Measurements from ENCODE around the gene OCIAD2.
"Not testable (repeated sequence)": the region's sequence is repeated elsewhere in the genome, so short reads cannot be mapped to it uniquely, and the experiment has no call there.

OCIAD2 gene

GRCh38 chr4:48931459-48931858 is 24.9 kb upstream of the OCIAD2 start:
- Histone ChIP-seq H3K27ac (replicated peaks) (no peak overlapping the region), H3K4me3 (replicated peaks; ENCODE audit: insufficient read depth, low read length) (no peak overlapping the region), H3K27me3 (ENCODE audit: insufficient read depth, poor library complexity, severe bottlenecking) (no peaks in the 10 kb centered on the region)
- DNase-seq (ENCODE audit: low read depth in 1 of 2, low spot score in 1 of 2): no peak
- TF ChIP-seq CTCF (IDR thresholded peaks at IDR 0.05; ENCODE audit: insufficient read depth, low read length) (no peak), SPI1 (IDR thresholded peaks at IDR 0.05; ENCODE audit: borderline replicate concordance, low read depth) (no peak), REST (IDR thresholded peaks at IDR 0.05; ENCODE audit: insufficient replicate concordance, low read depth) (no peak), GABPA (IDR thresholded peaks at IDR 0.05; ENCODE audit: low read depth) (no peak), POLR2AphosphoS5 (IDR thresholded peaks at IDR 0.05; ENCODE audit: low read depth) (no peak)

DNA sequence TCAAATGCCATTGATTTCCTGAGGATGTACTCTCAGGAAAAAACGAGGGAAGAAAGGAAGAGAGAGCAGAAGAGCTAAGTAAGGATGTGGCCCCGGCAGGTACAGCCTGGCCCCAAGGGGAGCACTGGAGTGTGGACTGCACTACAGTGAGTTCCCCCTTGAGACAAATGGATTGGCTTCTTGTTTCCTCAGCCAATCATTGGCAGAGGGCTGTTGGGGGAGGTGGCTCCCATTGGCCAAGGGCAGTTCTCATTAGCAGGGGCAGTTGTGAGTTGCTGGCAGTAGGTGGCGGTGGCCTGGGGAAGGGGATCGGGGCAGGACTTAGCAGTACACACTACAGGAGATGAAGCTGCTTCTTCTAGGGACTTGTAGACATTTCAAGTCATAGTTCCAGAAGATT is 24.1 kb upstream of the OCIAD2 start:
- H3K4me3 ChIP-seq (replicated peaks; ENCODE audit: insufficient read depth, low read length): no peak overlapping the region
- H3K27me3 ChIP-seq (ENCODE audit: insufficient read depth, poor library complexity, severe bottlenecking): no peaks in the 10 kb centered on the region
- TF ChIP-seq CTCF (IDR thresholded peaks at IDR 0.05; ENCODE audit: insufficient read depth, low read length) (no peak), SPI1 (IDR thresholded peaks at IDR 0.05; ENCODE audit: borderline replicate concordance, low read depth) (no peak), POLR2AphosphoS5 (IDR thresholded peaks at IDR 0.05; ENCODE audit: low read depth) (no peak), REST (IDR thresholded peaks at IDR 0.05; ENCODE audit: insufficient replicate concordance, low read depth) (no peak), GABPA (IDR thresholded peaks at IDR 0.05; ENCODE audit: low read depth) (no peak)
- H3K27ac ChIP-seq (replicated peaks): no peak overlapping the region
- DNase-seq (ENCODE audit: low read depth in 1 of 2, low spot score in 1 of 2): no peak

- no peak for DNase-seq (ENCODE audit: low read depth in 1 of 2, low spot score in 1 of 2)
- TF ChIP-seq POLR2AphosphoS5 (IDR thresholded peaks at IDR 0.05; ENCODE audit: low read depth) (no peak), REST (IDR thresholded peaks at IDR 0.05; ENCODE audit: insufficient replicate concordance, low read depth) (no peak), SPI1 (IDR thresholded peaks at IDR 0.05; ENCODE audit: borderline replicate concordance, low read depth) (no peak)
Measured at GRCh38 chr4:48924416-48924815, 17.8 kb upstream of the OCIAD2 start.

GRCh38 chr4:48923065-48923464 is 16.5 kb upstream of the OCIAD2 start:
- not testable (repeated sequence) for H3K27ac ChIP-seq (replicated peaks); DNase-seq (ENCODE audit: low read depth in 1 of 2, low spot score in 1 of 2); H3K4me3 ChIP-seq (replicated peaks; ENCODE audit: insufficient read depth, low read length); H3K27me3 ChIP-seq (ENCODE audit: insufficient read depth, poor library complexity, severe bottlenecking)

More at GRCh38 chr4:48924416-48924815, 17.8 kb upstream of the OCIAD2 start:
- Histone ChIP-seq H3K27ac (replicated peaks) (no peak overlapping the region), H3K4me3 (replicated peaks; ENCODE audit: insufficient read depth, low read length) (no peak overlapping the region), H3K27me3 (ENCODE audit: insufficient read depth, poor library complexity, severe bottlenecking) (no peaks in the 10 kb centered on the region)
